ENCODE measurements around the gene ZNF425.
"Not testable (repeated sequence)": the region's sequence is repeated elsewhere in the genome, so short reads cannot be mapped to it uniquely, and the experiment has no call there.

ZNF425 gene

GRCh38 chr7:149147752-149148653 is 21.9 kb upstream of the ZNF425 start:
- no peak for TF ChIP-seq CTCF (IDR thresholded peaks at IDR 0.05; ENCODE audit: low read depth, low read length, missing control alignments)
- no peak for DNase-seq (ENCODE audit: extremely low read depth, low read depth)
- H3K4me3 ChIP-seq (replicated peaks; ENCODE audit: low read depth, low read length): peak overlapping the region; percentile 85

- TF ChIP-seq CTCF (IDR thresholded peaks at IDR 0.05; ENCODE audit: low read depth, low read length, missing control alignments): peak; percentile 56
- H3K4me3 ChIP-seq (replicated peaks; ENCODE audit: low read depth, low read length): peak within 1 kb of the TSS; percentile 85
- DNase-seq (ENCODE audit: extremely low read depth, low read depth): no peak
Observed at GRCh38 chr7:149147072-149147751, 21.1 kb upstream of the ZNF425 start, which contains the start of gene ZNF398. TSS of gene ZNF398 (plus strand) at chr7:149147453. CDS start at chr7:149147743, 290 bp downstream.

GRCh38 chr7:149145031-149145845 is 19.1 kb upstream of the ZNF425 start:
- no peak overlapping the region for H3K4me3 ChIP-seq (replicated peaks; ENCODE audit: low read depth, low read length)
- TF ChIP-seq CTCF (IDR thresholded peaks at IDR 0.05; ENCODE audit: low read depth, low read length, missing control alignments): no peak
- DNase-seq (ENCODE audit: extremely low read depth, low read depth): no peak

GRCh38 chr7:149144436-149144922 is 18.4 kb upstream of the ZNF425 start:
- not testable (repeated sequence) for DNase-seq (ENCODE audit: extremely low read depth, low read depth); H3K4me3 ChIP-seq (replicated peaks; ENCODE audit: low read depth, low read length)

GRCh38 chr7:149141893-149142292 is 15.8 kb upstream of the ZNF425 start:
- H3K4me3 ChIP-seq (replicated peaks; ENCODE audit: low read depth, low read length): no peak overlapping the region
- no peak for DNase-seq (ENCODE audit: extremely low read depth, low read depth)

GRCh38 chr7:149140831-149141230 is 14.7 kb upstream of the ZNF425 start:
- no peak for TF ChIP-seq CTCF (IDR thresholded peaks at IDR 0.05; ENCODE audit: low read depth, low read length, missing control alignments)
- H3K4me3 ChIP-seq (replicated peaks; ENCODE audit: low read depth, low read length): no peak overlapping the region
- no peak for DNase-seq (ENCODE audit: extremely low read depth, low read depth)

More at GRCh38 chr7:149141893-149142292, 15.8 kb upstream of the ZNF425 start:
- TF ChIP-seq CTCF (IDR thresholded peaks at IDR 0.05; ENCODE audit: low read depth, low read length, missing control alignments): no peak

All from HFF-Myc (cell line).